ENCODE measurements around the gene TNFSF12.
"Not testable (repeated sequence)": the region's sequence is repeated elsewhere in the genome, so short reads cannot be mapped to it uniquely, and the experiment has no call there.

The TNFSF12 gene

GRCh38 chr17:7589204-7589868 lies 40.5 kb downstream of the TNFSF12 start:
- DNase-seq = peak; percentile 80

- no peak for DNase-seq
Observed at GRCh38 chr17:7589891-7590691, 41.2 kb downstream of the TNFSF12 start, which contains the start of gene SOX15. Gene SOX15 (minus strand): TSS chr17:7590094. CDS start chr17:7589676, 418 bp downstream.

GRCh38 chr17:7590743-7591142 lies 41.9 kb downstream of the TNFSF12 start:
- DNase-seq = peak; percentile 58

- no peak for DNase-seq
Observed at GRCh38 chr17:7591596-7591995, 42.7 kb downstream of the TNFSF12 start.

GRCh38 chr17:7592422-7593021 lies 43.7 kb downstream of the TNFSF12 start:
- no peak for DNase-seq

GRCh38 chr17:7593296-7593695 lies 44.4 kb downstream of the TNFSF12 start:
- no peak for DNase-seq

- DNase-seq = not testable (repeated sequence)
Observed at GRCh38 chr17:7597561-7597960, 48.7 kb downstream of the TNFSF12 start.

- DNase-seq = no peak
Observed at GRCh38 chr17:7606280-7606679, 57.4 kb downstream of the TNFSF12 start.
